Myocyte (in vitro differentiated cells): ENCODE measurements around the gene LTF. TPM values are rescaled to one million over a fixed set of nuclear protein-coding genes. Genes with fewer than 3 reads are reported as not detected.
"Not testable (repeated sequence)": the region's sequence is repeated elsewhere in the genome, so short reads cannot be mapped to it uniquely, and the experiment has no call there.

Experiments used
- DNase-seq: peaks from one replicate; pipeline ENCODE4 v3.0.0-alpha.2; 2012; ENCODE audit warnings: low read depth
- total RNA-seq: library from RNA; depleted of rRNA; stranded (reverse); fragments of >200 nt; gene quantifications from 2 replicates; pipeline ENCODE4 v1.2.3, GENCODE V29; 2014

The LTF gene
- total RNA-seq, 1 donor from 2014 or later, result 2.2 TPM

DNA sequence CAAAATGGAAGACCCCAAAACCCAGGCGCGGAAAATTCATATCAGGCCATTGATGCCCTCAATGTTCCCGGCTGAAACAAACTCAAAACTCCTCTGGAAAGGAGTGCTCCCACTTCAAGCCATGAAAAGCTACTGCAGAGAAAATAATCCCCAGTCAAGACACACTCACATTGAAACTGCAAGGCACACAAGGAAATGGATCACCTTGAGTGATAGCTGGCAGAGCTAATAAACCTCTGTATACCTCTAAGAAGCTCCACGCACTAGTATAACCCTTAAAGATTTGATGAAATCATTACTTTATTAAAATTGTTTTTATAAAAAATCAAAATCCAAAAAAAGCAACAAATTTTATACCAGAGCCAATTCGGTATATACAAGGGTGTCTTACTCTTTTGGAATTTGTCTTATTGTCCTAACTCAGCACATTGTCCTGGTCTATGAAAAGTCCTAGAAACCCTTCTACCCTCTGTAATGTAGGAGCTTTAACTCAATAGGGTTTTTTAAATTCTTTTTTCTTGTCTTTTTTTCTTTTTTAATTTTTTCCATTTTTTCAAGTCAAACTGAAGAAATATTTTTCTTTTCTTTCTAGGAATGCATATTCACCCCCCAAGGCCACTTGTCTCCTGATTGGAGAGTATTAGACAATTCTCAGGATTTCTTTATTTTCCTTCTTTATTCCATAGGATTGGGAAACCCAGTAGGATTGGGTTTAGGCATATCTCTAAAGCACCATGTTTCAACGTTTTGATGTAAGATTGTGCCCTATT lies 66.3 kb downstream of the LTF start:
- no peak for DNase-seq

DNA sequence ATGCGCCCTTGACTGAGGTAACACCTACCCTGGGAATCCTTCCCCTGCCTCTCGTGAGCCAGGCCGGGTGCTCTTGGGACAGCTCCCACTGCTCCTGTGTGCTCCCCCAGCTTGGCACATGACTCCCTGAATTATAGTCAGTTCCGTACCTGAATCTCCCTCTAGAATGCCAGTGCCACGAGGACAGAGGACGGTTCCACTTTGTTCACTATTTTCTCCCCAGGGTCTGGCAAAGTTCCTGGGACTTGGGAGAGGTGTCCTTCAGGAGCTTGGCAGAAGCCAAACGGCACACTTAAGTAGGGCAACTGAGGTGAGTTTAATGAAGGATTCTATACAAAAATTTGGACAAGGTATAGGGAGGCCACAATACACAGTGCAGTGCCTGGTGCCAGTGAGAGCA lies 67.6 kb downstream of the LTF start:
- DNase-seq, result no peak

DNA sequence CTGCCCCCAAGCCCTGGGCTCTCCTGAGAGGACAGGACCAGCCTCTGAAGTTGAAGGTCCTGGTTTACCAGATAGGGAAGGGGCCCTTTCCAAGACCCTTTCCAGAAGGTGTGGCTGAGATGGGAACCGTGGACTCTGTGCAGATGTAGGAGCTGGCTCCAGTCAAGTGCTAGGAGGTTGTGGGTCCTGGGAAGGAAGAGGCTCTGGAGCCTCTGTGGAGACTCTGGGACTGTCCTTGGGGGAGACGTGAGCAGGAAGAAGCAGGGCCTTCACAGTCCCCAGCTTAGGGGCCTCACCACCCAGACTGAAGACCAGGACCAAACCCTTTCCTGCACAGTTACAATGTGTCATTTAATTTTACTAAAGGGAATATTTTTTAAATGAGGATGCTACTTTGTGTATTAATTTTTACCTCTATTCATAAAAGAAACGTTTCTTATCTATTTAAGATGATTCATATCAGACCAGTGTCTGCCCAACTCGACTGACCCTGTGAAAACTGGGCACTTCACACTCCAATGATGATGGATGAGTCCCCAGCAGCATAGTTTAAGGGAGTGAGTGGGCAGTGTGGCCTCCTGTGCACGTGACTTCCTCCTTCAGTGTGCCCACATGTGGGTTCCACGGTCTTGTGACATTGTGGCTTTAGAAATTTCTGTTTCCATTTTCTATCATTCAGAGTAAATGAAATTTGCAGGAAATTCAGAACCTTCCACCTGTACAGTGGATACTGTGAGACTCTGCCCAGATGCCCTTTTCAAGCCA lies 68.8 kb downstream of the LTF start:
- DNase-seq, result no peak

DNA sequence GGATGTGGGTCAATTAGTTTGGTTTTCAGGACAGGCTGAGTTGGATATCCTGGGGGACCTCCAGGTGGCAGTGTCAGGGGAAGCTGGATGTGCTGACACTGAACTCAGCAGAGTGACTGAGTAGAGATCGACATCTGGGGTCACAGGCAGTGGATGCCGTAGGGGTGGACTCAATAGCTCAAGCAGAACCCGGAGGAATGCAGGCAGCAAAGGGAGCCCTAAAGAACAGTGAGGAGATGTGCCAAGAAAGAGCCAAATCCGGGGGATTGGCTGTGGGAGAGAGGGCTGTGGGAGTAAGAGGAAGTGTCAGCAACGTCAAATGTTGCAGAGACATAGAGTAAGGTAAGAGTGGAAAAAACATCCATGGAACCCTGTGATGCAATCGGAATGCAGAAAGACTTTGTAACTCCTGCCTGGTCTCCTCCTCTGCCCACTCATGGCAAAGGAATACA lies 69.5 kb downstream of the LTF start:
- no peak for DNase-seq

DNA sequence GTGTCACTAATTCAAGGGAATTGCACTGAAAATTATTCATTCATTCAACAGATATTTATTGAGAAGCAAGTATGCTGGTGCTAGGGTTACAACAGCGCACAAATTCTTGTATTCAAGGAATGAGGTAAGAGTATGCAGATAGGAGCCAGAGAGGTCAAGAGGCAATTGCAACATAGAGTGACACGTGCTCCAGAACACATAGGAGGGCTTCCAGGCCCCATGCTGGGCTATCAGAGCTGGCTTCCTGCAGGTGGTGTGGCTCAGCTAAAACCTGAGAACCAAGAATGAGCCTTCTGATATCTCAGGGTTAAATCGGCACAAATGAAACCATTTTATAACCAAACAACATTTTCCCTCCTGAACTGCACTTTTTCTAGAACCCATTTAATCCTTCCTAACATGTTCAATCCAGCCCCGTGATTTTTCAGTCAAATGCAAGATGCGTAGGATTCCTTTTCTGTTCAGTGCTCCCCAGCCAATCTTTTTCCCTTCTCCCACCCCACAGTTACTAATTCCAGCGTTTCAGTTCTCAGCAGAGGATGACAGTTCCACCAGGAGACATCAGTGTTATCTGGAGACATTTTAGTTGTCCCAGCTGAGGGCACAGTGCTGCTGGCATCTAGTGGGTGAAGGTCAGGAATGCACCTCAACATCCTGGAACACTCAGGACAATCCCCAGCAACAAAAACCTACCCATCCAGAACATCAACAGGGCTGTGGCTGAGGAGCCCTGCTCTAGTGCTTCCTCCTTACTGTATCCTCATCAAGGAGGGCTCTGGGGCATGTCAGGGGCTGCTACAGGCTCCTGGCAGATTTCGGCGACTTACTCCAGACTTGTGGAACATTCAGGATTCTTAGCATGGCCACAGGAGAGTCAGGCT lies 70.9 kb downstream of the LTF start:
- no peak for DNase-seq

DNA sequence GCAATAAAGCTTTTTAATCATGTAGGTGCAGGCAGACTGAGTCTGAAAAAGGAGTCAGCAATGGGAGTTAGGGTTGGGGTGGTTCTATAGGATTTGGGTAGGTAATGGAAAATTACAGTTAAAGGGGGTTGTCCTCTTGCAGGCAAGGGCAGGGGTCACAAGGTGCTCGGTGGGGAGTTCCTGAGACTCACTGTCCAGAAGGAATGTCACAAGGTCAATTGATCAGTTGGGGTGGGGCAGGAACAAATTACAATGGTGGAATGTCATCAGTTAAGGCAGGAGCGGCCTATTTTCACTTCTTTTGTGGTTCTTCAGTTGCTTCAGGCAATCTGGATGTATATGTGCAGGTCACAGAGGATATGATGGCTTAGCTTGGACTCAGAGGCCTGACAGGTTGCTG lies 71.7 kb downstream of the LTF start:
- DNase-seq, result no peak

DNA sequence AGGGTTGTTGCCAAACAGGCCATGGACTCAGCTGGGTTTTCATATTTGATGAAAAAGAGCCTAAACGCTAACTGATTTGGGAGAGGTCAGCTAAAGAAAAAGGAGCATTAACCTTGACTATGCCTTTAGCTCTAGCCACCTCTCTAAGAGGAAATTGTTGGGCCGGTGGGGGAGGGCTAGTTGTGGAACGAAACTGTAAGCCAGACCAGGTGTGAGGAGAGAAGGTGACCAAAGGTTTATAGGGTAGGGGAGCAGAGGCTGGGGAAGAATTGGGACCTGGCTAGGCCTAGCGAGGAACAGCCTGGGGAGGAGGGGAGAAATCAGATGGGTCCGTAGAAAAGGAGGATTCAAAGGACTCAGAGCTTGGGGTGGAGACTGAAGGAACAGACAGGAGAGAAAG lies 73.2 kb downstream of the LTF start:
- DNase-seq, result not testable (repeated sequence)

DNA sequence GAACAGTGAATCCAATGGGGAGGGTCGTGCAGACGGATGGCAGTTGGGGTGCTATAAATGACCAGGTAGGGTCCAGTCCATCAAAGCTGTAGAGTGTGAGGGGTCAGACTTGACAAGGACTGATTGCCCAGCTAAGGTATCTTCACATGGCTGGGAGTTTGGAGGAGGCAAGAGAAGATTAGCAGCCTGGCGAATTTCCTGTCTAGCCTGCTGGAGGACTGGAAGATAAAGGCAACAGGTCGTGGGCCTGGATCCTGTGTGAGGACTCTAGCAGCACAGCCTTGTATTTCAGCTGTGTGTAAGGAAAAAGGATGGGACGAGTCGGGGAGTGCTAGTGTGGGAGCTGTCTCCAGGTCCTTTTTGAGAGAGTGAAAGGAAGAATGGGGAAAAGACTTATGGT lies 75.4 kb downstream of the LTF start:
- DNase-seq, result no peak

DNA sequence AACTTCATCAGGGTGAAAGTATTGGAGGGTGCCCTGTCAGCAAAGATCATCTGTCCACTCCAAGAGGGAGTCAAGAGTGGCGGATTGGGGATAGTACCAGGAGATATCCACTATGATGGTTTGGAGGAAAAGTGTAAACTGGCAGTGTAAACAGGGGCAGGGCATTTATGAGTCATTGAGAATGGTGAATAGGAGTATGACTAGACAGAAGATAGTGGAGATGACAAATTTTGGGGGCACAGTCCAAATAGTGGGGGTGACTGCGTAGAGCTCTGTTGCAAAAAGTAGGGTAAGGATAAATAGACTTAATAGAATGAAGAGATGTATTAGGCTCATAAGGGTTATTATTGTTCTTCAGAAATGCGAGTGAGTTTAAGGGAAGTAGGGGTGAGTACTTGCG lies 75.9 kb downstream of the LTF start:
- not testable (repeated sequence) for DNase-seq

DNA sequence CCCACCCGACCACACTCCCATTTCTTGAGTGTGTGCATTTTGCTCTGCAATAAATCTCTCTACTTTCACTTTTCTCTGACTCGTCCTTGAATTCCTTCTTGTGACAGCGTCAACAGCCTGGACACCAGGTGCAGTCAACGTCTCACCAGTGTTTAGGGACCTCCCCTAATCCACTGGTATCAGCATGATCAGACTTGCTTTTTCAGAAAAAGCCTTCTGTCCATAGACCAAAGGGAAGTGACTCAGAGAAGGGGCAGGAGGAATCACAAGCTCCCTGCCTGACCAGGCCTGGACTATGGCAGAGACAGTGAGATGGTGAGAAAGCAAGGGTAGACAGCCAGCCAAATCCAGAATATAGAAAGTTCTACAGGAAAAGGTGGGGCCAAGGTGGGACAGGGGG lies 78.5 kb downstream of the LTF start:
- DNase-seq, result peak; percentile 55

Other genes with a start within 250 kb of the LTF start
- gene CCR3, start 222.4 kb downstream of the LTF start, total RNA-seq, result 0.10 TPM in 1 of 2 replicates, not detected in the other
- not detected in 2 replicates for gene CCR2, start 110.8 kb downstream of the LTF start, total RNA-seq
- gene CCR5, start 94.0 kb downstream of the LTF start, total RNA-seq, result not detected in 2 replicates
- gene CCRL2, start 57.6 kb downstream of the LTF start, total RNA-seq, result 0.78 and 2.1 TPM in 2 replicates
- not detected in 2 replicates for gene RTP3, start 33.1 kb upstream of the LTF start, total RNA-seq
- 7.0 and 8.2 TPM in 2 replicates for gene LRRC2, start 101.4 kb upstream of the LTF start, total RNA-seq
- gene FAM240A, start 147.6 kb upstream of the LTF start, total RNA-seq, result not detected in 2 replicates
- 15.0 and 19.6 TPM in 2 replicates for gene ALS2CL, start 228.8 kb upstream of the LTF start, total RNA-seq
- gene TMIE, start 236.5 kb upstream of the LTF start, total RNA-seq, result 0.42 and 0.43 TPM in 2 replicates